Measurements from ENCODE around the gene PRTG.

DNA sequence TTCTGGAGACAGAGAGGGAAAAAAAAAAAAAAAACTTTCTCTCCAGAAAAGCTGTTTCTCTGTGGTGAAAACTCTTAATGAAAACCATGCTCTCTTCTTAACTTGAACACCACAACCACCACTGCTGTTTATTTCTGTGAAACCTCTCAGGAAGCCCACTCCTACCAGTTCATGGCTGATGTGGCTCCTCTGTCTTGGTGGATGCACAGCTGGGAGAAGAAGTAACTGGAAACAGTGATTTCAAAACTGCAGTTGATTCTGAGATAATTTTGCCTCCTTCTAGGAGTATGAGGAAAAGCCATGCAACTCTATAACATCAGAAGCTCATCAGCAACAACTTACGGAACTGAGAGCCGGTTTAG, 114.6 kb downstream of the PRTG start:
- TF ChIP-seq, protein P1, sequence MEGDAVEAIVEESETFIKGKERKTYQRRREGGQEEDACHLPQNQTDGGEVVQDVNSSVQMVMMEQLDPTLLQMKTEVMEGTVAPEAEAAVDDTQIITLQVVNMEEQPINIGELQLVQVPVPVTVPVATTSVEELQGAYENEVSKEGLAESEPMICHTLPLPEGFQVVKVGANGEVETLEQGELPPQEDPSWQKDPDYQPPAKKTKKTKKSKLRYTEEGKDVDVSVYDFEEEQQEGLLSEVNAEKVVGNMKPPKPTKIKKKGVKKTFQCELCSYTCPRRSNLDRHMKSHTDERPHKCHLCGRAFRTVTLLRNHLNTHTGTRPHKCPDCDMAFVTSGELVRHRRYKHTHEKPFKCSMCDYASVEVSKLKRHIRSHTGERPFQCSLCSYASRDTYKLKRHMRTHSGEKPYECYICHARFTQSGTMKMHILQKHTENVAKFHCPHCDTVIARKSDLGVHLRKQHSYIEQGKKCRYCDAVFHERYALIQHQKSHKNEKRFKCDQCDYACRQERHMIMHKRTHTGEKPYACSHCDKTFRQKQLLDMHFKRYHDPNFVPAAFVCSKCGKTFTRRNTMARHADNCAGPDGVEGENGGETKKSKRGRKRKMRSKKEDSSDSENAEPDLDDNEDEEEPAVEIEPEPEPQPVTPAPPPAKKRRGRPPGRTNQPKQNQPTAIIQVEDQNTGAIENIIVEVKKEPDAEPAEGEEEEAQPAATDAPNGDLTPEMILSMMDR (IDR thresholded peaks at IDR 0.05): no peak
- no peak for TF ChIP-seq ZFX (IDR thresholded peaks at IDR 0.05; ENCODE audit: borderline replicate concordance)
